HL-60 (cell line): ENCODE data around the gene FOXI2.

Experiments used
- DNase-seq, 2 experiments: peaks; one replicate each; pipeline ENCODE4 v3.0.0-alpha.2; 2010 to 2020; ENCODE audit warnings: low read depth in 1 of 2, low spot score in 1 of 2
- H3K27ac ChIP-seq: fragments of 250-450 bp; sonication (Bioruptor Pico); replicated peaks from 2 replicates; pipeline ENCODE4 v1.5.1; 2020; ENCODE audit warnings: mild to moderate bottlenecking, moderate library complexity
- H3K27me3 ChIP-seq: fragments of 250-450 bp; sonication (Bioruptor Pico); 2 replicates; pipeline ENCODE4 v1.5.1; 2021; ENCODE audit warnings: mild to moderate bottlenecking, moderate library complexity; ENCODE audit not compliant: insufficient read depth, poor library complexity, severe bottlenecking
- H3K4me3 ChIP-seq: replicated peaks from 2 replicates; pipeline ENCODE4 v1.5.1; 2011; ENCODE audit warnings: mild to moderate bottlenecking, control low read depth, low read length; ENCODE audit not compliant: insufficient read depth
- CTCF ChIP-seq: IDR thresholded peaks from one replicate; pipeline ENCODE4 v1.5.1; 2011; ENCODE audit warnings: low read length, control low read depth, inconsistent platforms; ENCODE audit not compliant: insufficient read depth
- GABPA ChIP-seq: IDR thresholded peaks from 2 replicates; pipeline ENCODE4 v1.6.1; 2012; ENCODE audit warnings: low read depth
- POLR2AphosphoS5 ChIP-seq: IDR thresholded peaks from 2 replicates; pipeline ENCODE4 v1.6.1; 2012; ENCODE audit warnings: low read depth
- REST ChIP-seq: IDR thresholded peaks from 2 replicates; pipeline ENCODE4 v1.6.1; 2012; ENCODE audit warnings: low read depth; ENCODE audit not compliant: insufficient replicate concordance
- SPI1 ChIP-seq: IDR thresholded peaks from 2 replicates; pipeline ENCODE4 v1.6.1; 2012; ENCODE audit warnings: low read depth, mild to moderate bottlenecking, borderline replicate concordance

Gene FOXI2

GRCh38 chr10:127762925-127763324 is 25.9 kb downstream of the FOXI2 start:
- DNase-seq: no peak
- TF ChIP-seq REST: no peak
- TF ChIP-seq CTCF: no peak
- no peak for TF ChIP-seq GABPA
- TF ChIP-seq POLR2AphosphoS5: no peak
- TF ChIP-seq SPI1: no peak
- H3K27me3 ChIP-seq: no peaks in the 10 kb centered on the region
- no peak overlapping the region for H3K4me3 ChIP-seq
- no peak overlapping the region for H3K27ac ChIP-seq

GRCh38 chr10:127774766-127775559 is 38.0 kb downstream of the FOXI2 start:
- H3K27me3 ChIP-seq: no peaks in the 10 kb centered on the region
- H3K27ac ChIP-seq: no peak overlapping the region
- DNase-seq: no peak
- TF ChIP-seq POLR2AphosphoS5: no peak
- no peak for TF ChIP-seq SPI1
- no peak for TF ChIP-seq GABPA
- TF ChIP-seq REST: no peak
- TF ChIP-seq CTCF: no peak
- H3K4me3 ChIP-seq: no peak overlapping the region

GRCh38 chr10:127776816-127777215 is 39.8 kb downstream of the FOXI2 start:
- TF ChIP-seq SPI1: no peak
- no peak for TF ChIP-seq REST
- no peak for TF ChIP-seq POLR2AphosphoS5
- no peak for TF ChIP-seq GABPA
- no peak for TF ChIP-seq CTCF
- Histone ChIP-seq H3K4me3 (no peak overlapping the region), H3K27me3 (no peaks in the 10 kb centered on the region), H3K27ac (no peak overlapping the region)
- DNase-seq: no peak
